ACHN (cell line): ENCODE data around the gene TAMALIN.
"Not testable (repeated sequence)": the region's sequence is repeated elsewhere in the genome, so short reads cannot be mapped to it uniquely, and the experiment has no call there.

Experiments used
- DNase-seq: peaks from one replicate; pipeline ENCODE4 v3.0.0-alpha.2; 2015
- in situ Hi-C: cut with HindIII; loops from 2 replicates; pipeline ENCODE4 v1.10.0; 2017; ENCODE audit warnings: low sequenced_read_pairs, low pct_ligation_motif_present, low pct_unique_long_range_greater_than_20kb

TAMALIN gene

DNA sequence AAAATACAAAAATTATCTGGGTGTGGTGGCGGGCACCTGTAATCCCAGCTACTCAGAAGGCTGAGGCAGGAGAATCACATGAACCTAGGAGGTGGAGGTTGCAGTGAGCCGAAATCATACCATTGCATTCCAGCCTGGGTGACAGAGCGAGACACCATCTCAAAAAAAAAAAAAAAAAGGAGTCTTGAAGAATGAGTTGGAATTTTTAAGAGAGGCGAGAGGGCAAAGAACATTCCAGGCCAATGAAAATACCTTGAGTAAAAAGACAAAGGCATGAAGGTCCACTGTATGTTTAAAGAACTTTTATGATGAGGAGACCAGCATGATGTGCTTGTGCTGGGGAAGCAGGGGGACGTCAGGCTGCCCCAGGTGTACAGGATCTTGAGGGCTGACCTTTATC is 27.4 kb upstream of the TAMALIN start:
- in situ Hi-C loops, DNase-seq: not testable (repeated sequence)

DNA sequence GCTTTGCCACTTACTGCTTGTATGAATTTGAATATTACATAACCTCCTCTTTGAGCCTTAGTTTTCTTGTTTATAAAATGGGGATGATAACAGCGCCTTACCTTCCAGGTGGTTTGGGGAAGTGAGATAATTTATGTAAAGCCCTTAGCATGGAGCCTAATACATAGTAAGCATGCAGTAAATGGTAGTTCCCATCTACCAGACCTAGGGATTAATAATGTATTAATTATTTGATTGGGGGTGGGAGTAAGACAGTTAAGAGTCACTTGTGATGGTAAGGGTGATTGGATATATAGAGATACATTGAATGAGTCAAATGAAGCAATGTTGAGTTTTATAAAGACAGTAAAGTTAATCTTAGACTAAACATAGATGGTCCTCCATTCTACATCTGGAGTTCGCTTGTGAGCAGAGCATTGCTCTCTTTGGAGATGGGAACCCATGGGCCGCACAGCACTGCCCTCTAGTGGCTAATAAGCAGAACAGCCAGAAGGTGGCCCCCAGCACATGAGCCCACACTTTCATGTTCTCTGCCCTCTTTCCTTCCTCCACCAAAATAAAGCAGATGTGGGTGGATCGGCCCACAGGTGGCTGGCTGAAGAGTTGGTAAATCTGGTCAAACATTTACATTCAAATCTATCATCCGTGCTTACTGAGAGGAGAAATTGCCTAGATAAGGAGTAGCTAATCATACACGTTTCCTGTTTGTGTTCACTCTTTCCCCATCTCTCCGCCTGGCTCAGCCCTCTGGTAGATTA is 26.5 kb upstream of the TAMALIN start:
- peak; percentile 73 for DNase-seq

DNA sequence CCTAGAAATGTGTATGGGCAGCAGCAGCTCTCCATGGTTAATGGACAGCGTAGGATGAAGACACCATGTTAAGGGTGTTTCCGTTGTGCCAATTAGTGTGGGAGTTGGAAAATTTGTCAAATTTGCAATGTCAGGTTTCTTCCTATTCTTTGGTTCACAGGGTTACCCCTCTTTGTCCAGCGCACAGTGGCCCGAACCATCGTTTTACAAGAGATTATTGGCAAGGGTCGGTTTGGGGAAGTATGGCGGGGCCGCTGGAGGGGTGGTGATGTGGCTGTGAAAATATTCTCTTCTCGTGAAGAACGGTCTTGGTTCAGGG is 26.0 kb upstream of the TAMALIN start:
- in situ Hi-C loops = no loop called here
- DNase-seq = no peak

More for the DNA sequence above, 26.5 kb upstream of the TAMALIN start:
- in situ Hi-C loops = no loop called here

DNA sequence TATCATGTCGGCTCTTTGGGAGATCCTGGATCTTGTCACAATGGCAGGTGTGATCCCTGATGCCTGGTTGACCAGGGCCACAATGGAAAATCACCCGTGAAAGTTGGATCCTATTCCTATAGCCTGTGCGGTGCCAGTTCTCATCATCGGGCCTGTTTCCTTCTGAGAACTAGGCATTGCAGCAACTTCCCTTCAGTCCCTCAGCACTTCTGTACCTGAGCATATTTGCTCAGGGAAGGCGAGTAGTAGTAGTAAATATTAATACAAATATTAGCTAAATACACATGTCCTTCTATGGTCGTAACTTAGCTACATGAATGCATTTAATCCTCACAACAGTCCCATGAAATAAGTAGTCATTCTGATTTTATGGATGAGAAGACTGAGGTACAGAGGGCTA is 22.1 kb upstream of the TAMALIN start:
- no peak for DNase-seq
- in situ Hi-C loops = no loop called here

DNA sequence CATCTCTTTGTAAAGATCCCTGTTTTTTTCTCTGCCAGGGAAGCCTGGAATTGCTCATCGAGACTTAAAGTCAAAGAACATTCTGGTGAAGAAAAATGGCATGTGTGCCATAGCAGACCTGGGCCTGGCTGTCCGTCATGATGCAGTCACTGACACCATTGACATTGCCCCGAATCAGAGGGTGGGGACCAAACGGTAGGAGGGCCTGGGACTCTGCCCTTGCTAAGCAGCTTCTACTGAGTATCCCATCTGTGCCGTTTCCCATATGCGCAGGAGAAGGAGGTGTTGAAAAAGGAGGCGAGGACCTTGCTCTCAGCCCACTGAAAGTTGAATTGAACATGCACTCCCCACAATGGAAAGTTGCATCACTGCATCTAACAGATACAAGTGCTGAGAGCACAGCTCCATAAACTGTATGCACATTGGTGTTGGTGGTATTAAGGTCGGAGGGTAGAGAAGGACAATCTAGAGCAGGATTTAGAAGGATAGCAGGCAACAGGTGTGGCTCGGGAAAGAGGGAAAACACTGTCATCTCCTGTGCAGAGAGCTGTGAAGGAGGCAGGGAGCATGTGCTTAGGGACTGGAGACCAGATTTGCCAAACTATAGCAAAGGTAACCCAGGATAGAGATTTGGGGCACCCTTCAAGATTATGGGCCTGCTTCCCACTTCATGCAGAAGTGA is 21.5 kb upstream of the TAMALIN start:
- in situ Hi-C loops = no loop called here
- DNase-seq = no peak

DNA sequence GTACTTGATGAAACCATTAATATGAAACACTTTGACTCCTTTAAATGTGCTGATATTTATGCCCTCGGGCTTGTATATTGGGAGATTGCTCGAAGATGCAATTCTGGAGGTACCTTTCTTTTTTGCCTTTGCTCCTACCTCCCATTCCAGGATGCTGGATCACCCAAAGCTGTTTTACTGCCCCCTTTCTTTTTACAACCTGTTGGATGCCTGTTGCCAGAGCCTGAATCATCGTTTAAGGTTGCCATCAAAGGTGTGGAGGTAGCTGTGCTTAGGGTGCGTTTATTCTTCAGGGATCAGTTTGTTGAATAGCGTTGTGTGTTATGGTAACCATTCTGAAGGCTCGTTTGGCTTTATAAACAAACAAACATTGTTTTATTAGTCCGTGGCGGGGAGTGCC is 19.9 kb upstream of the TAMALIN start:
- in situ Hi-C loops = no loop called here
- DNase-seq = no peak

DNA sequence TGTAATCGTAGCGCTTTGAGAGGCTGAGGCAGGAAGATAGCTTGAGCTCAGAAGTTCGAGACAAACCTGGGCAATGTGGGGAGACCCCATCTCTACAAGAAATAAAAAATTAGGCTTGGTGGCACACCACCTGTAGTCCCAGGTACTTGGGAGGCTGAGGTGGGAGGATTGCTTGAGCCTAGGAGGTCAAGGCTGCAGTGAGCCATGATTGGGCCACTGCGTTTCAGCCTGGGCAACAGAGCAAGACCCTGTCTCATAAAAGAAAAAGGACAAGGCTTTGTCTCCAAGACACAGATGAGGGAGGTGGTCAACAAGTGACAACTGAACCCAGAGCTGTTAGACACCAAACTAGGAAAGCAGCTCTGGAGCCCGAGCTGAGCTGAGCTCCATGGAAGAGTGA is 14.5 kb upstream of the TAMALIN start:
- in situ Hi-C loops = no loop called here

DNA sequence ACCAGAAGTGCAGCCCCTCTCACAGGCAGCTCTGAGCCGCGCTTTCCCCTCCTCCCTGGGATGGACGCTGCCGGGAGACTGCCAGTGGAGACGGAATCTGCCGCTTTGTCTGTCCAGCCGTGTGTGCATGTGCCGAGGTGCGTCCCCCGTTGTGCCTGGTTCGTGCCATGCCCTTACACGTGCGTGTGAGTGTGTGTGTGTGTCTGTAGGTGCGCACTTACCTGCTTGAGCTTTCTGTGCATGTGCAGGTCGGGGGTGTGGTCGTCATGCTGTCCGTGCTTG is 12.3 kb upstream of the TAMALIN start:
- no peak for DNase-seq
- in situ Hi-C loops = no loop called here

More for the DNA sequence above, 14.5 kb upstream of the TAMALIN start:
- no peak for DNase-seq

DNA sequence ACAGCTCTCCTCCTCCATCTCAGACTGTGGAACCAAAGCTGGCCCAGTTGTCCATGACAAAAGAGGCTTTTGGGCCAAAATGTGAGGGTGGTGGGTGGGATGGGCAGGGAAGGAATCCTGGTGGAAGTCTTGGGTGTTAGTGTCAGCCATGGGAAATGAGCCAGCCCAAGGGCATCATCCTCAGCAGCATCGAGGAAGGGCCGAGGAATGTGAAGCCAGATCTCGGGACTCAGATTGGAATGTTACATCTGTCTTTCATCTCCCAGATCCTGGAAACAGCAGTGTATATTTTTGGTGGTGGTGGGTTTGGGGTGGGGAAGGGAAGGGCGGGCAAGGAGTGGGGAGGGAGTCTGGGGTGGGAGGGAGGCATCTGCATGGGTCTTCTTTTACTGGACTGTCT is 11.8 kb upstream of the TAMALIN start:
- in situ Hi-C loops = no loop called here
- no peak for DNase-seq

DNA sequence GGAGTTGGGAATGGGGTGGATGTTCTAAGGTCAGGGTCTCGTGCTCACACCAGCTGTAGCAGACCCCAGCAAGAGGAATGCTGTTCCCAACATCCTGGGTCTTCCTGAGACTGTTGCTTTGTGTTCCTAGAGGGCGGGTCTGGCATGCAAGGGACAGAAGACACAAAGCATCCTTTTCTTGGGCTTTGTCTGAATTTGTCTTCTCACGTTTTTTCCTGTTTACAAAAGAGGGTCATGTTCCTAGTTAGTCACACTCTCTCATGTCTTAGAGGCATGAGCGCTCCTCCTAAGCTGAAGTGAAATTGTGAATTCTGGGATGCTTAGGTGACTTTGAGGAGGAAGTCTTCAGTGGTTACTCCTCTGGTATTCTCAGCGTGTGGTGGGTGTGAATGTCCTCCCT is 9.6 kb upstream of the TAMALIN start:
- DNase-seq = no peak
- in situ Hi-C loops = no loop called here

DNA sequence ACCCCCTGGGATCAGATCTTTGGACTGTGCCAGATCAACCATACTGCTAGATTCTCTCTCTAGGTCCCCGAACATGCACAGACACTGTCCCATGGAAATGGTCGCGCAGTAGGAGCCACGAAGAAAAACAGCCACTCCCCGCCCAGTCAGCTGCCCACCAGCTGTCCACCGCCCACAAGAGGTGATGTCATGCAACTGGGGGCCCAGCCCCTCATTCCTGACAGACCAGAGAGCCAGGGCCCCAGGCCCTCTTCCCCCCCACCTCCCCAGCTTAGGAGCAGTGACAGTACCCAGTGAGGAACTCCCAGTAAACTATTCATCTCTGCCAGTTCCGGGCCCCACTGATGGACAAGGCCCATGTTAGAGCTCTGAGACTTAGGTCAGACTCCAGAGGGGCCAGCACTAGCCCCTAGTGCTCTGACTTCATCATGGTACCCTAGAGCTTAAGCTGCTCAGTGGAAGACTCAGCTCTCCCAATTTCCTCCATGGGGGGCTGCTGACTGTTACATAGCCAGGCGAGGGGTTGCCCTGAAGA is 3.7 kb upstream of the TAMALIN start:
- in situ Hi-C loops = no loop called here

DNA sequence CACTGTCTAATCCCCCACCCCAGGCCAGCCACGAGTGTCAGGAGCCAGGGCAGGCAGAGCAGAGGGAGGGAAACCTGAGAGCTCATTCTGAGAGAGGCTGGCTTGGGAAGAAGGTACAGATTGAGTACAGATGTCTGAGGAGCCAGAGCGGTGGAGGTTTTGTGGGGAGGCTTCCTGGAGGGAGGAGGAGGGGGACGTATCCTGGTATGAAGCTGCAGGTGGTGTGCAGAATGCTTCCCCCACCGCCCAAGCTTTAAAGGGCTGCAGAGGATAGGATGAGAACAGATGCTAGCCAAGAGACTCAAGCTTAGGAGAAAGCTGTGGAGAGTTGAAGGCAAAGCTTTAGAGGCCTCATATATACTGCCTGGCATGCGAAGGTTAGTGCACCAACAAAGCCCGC is 3.2 kb upstream of the TAMALIN start:
- in situ Hi-C loops = no loop called here
- no peak for DNase-seq

More for the DNA sequence above, 3.7 kb upstream of the TAMALIN start:
- DNase-seq = no peak

DNA sequence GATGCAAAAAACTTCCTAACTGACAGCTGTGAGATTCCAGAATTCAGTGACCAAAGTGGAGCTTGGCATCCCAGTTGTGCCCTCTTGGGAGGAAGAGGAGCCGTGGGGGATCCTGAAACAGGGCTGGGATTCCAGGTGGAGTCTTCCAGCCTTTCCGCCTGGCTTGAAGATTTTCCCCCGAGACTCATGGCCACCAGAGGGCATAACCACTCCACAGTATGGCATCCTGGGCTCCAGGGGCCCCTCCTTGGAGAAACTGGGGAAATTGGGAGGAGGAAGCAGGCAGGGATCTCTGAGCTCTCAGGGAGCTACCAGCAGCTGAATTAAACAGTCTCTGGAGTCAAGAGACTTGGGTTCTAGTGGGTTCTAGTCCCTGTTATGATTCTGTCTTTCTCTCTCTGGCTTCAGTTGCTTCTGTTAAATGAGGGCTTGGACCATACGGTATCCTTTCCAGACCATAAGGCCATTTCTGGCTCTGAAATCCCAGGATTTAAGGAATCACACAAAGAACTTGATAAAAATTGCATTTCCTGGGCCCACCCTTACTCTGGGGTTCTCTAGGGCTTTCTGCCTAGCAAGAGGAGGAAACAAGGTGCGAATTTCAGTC is 2.6 kb upstream of the TAMALIN start:
- peak; percentile 82 for DNase-seq
- in situ Hi-C loops = no loop called here

DNA sequence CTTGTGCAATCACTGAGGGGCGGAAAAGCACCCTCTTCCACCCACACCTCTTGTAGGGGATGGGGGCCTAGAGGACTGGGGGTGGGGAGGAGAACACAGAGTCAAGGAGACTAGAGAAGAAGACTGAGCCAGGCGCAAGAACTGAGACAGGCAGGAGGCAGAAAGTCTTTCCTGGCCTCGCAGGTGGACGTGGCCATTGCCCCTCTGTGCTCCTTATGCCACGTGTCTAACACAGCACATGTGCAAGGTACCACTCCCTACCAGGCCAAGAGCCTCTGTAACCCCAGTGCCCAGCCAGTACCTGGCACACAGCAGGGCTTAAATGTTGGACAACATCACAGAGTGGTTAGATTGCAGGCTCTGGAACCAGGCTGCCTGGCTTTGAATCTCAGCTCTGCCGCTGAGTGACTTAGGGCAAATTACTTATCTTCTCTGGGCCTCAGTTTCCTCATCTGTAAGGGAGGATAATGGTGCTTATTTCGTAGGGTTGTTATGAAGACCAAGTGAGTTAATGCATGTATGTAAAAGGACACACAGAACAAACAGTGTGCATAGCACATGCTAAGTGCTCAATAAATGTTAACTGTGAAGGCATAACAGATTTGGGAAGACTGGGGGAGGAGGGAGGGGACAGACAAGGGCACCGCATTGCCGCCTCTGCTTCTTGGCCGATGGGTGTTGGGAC is 1.4 kb upstream of the TAMALIN start:
- in situ Hi-C loops = no loop called here
- no peak for DNase-seq

DNA sequence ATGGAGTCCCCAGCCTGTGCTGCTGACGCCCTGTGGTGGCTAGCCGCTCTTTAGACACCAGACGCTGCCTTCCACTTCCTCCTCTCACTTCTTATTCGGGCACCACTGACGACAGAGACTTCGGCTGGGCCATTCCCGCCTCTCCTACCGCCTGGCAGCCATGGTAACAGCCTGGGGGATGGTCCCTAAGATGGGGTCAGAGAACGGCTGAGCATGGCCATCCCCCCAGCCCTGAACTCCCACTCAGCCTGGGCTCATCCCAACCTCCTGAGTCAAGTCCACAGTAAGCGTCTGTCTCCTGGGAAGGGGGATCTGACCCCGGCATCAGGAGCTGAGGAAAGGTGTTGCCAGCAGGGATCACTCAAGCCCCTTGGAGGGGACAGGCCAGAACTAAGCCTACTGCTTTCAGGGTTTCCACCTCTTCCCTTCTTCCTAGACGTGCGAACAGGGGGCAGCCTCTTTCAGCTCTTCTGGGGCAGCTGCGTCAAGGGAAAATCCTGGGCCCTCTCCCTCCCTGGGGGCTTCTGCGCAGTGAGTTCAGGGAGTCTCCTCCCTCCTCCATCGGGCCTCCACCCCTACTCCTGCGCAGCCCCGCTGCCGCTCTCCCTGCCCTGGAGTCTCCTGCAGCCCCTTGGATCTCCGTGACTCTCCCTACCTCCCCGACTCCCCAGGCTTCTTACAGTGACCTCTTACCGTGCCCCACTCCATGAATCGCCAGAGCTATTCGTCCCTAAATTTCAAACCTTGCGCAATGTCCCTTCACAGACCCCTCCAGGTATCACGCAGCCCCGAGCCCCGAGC is 643 bp upstream of the TAMALIN start:
- in situ Hi-C loops = no loop called here
- no peak for DNase-seq

DNA sequence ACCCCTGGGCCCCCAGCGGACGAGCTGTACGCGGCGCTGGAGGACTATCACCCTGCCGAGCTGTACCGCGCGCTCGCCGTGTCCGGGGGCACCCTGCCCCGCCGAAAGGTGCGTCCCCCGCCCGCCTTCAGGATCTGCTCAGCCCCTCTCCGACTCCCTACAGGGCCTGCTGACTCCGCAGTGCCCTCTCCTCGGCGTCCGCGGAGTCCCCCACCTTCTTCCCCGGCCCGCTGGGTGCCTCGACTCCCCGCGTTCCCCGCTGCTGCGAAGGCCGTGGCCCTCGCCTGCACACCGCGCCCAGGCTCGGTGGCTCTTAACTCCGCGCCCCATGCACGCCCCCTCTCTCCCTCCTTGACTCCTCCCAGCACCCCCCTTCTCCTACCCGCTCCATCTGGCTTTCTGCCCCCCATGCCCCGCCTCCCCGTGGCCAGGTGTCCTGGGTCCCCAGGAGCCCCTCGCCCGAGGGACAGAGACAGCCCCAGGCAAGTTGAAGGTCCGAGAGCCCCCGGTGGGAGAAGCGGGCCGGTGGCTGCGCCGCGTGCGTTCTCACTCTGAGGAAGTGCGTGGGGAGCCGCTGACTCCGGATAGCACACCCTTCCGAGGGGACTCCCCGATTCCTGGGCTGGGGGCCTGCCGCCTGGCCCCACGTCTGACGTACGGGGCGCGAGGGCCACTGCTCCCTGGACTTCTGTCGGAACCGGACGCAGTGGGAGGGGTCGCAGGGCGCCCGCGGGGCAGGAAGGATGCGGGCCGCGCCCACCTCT is 594 bp downstream of the TAMALIN start:
- in situ Hi-C loops = no loop called here
- DNase-seq = no peak

DNA sequence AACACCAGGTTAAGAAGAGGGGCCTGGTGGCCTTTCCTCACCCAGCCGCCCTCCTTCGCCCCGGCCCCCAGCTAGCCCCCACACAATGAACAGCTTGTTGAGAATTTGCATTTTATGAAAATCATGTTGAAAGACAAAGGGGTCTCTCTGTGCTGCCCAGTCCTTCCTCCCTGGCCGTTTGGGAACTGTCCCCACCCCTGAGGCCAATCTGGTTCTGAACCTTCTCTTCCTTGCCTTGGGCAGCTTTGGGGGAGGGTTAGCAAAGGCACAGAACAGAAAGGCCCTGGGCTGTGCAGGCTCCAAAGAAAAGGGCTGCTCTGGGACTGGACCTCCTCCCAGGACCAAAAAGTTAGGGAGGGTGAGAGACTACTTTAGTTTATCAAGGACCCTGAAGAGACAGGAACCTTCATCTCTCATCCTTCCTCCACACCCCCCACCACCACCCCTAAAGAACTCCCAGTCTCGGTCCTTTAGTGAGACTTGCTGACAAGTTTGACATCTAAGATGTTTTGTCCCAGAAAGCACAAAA is 1.3 kb downstream of the TAMALIN start:
- DNase-seq = no peak
- in situ Hi-C loops = no loop called here
